PC-9 (cell line): ENCODE measurements around the gene MRFAP1L1.

Experiments
- EZH2 ChIP-seq: fragments of 200-600 bp; sonication (generic); IDR thresholded peaks from 2 replicates; pipeline ENCODE4 v1.8.0; 2017; ENCODE audit warnings: antibody characterized with exemption, low read depth
- TF ChIP-seq, protein P1 (sequence below): fragments of 200-600 bp; sonication (generic); conservative IDR thresholded peaks from 2 replicates; pipeline ENCODE4 v1.6.1; 2017; ENCODE audit warnings: mixed run types, antibody characterized with exemption, mild to moderate bottlenecking, moderate library complexity

GRCh38 chr4:6727943-6728250 is 18.2 kb upstream of the MRFAP1L1 start:
- TF ChIP-seq, protein P1, sequence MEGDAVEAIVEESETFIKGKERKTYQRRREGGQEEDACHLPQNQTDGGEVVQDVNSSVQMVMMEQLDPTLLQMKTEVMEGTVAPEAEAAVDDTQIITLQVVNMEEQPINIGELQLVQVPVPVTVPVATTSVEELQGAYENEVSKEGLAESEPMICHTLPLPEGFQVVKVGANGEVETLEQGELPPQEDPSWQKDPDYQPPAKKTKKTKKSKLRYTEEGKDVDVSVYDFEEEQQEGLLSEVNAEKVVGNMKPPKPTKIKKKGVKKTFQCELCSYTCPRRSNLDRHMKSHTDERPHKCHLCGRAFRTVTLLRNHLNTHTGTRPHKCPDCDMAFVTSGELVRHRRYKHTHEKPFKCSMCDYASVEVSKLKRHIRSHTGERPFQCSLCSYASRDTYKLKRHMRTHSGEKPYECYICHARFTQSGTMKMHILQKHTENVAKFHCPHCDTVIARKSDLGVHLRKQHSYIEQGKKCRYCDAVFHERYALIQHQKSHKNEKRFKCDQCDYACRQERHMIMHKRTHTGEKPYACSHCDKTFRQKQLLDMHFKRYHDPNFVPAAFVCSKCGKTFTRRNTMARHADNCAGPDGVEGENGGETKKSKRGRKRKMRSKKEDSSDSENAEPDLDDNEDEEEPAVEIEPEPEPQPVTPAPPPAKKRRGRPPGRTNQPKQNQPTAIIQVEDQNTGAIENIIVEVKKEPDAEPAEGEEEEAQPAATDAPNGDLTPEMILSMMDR = no peak
- no peak for TF ChIP-seq EZH2
